Activated T-cell treated with anti-CD3 and anti-CD28 coated beads, Interleukin-2, amount 50 U/mL, for 24 hours (primary cell): ENCODE measurements around the gene PTRHD1.

Experiments
- DNase-seq: peaks from one replicate; pipeline ENCODE4 v3.0.0-alpha.2; 2020
- H3K27ac Mint-ChIP-seq: 2 replicates; pipeline ENCODE4 v1.8.0; 2020; ENCODE audit warnings: mild to moderate bottlenecking, mixed read lengths
- H3K27me3 Mint-ChIP-seq: 2 replicates; pipeline ENCODE4 v1.8.0; 2020; ENCODE audit warnings: mixed read lengths
- H3K36me3 Mint-ChIP-seq: 2 replicates; pipeline ENCODE4 v1.8.0; 2020; ENCODE audit warnings: low read depth, mixed read lengths
- H3K4me1 Mint-ChIP-seq: 2 replicates; pipeline ENCODE4 v1.8.0; 2020; ENCODE audit warnings: low read depth, mixed read lengths
- H3K4me3 Mint-ChIP-seq: 2 replicates; pipeline ENCODE4 v1.8.0; 2020; ENCODE audit warnings: mild to moderate bottlenecking, moderate library complexity, mixed read lengths
- H3K9me3 Mint-ChIP-seq: 2 replicates; pipeline ENCODE4 v1.8.0; 2020; ENCODE audit warnings: mixed read lengths

Gene PTRHD1

DNA sequence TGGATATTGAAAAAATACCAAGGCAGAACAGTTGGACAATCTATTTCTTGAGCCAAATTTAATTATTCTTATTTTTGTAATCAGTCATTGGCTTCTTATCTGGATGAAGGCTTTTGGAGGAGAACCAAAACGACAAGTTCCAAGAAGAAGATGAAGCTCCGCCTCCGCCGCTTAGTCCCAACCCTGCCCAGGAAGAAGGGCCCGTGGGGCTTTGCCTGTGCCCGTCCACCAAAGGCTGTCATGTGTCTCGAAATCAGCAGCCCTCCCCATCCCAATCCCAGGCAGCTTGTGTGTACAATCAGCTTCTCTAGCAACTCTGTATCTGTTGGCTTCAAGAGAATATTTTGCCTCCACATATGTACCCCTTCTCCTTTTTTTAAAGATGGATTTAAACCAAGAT is 24.6 kb downstream of the PTRHD1 start:
- peaks cover 6% of the 10 kb centered on the region for H3K4me1 Mint-ChIP-seq
- H3K9me3 Mint-ChIP-seq: no peaks in the 10 kb centered on the region
- no peaks in the 10 kb centered on the region for H3K27me3 Mint-ChIP-seq
- peaks cover 55% of the 10 kb centered on the region for H3K36me3 Mint-ChIP-seq
- H3K27ac Mint-ChIP-seq: no peak overlapping the region
- DNase-seq: no peak
- no peak overlapping the region for H3K4me3 Mint-ChIP-seq

DNA sequence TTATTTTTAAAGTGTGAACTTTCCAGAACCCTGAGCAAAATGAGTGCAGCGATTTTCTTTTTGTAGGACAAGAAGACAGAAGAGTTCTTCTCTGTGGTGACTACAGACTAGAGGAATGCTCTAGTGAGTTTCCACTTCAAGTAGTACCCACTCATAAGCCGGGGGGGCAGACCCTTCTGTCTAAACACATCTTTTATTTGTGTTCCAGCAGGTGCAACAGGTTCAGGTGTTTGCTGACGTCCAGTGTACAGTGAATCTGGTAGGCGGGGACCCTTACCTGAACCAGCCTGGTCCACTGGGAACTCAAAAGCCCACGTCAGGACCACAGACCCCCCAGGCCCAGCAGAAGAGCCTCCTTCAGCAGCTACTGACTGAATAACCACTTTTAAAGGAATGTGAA is 25.2 kb downstream of the PTRHD1 start:
- Mint-ChIP-seq H3K27me3 (no peaks in the 10 kb centered on the region), H3K9me3 (no peaks in the 10 kb centered on the region), H3K4me3 (no peak overlapping the region), H3K36me3 (peaks cover 56% of the 10 kb centered on the region), H3K27ac (no peak overlapping the region), H3K4me1 (peaks cover 6% of the 10 kb centered on the region)
- no peak for DNase-seq

DNA sequence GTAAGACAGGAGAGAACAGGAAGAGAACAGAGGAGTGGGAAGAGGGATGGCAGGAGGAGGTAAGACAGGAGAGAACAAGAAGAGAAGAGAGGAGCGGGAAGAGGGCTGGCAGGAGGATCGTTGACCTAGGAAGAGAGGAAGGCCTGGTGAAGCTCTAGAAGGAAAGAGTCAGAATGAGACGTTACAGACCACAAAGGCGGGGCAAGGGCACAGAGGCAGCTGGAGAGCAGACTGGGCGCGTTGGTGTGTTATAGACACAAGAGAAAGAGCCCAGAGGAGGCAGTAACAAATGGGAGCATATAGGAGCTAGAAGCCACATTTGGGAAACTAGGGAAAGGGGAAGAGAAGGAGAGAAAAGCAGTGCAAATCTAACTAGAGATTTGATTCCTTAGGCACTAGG is 26.6 kb downstream of the PTRHD1 start:
- DNase-seq: no peak
- no peaks in the 10 kb centered on the region for H3K27me3 Mint-ChIP-seq
- H3K9me3 Mint-ChIP-seq: no peaks in the 10 kb centered on the region
- H3K27ac Mint-ChIP-seq: no peak overlapping the region
- H3K36me3 Mint-ChIP-seq: peaks cover 69% of the 10 kb centered on the region
- peaks cover 6% of the 10 kb centered on the region for H3K4me1 Mint-ChIP-seq
- H3K4me3 Mint-ChIP-seq: no peak overlapping the region

DNA sequence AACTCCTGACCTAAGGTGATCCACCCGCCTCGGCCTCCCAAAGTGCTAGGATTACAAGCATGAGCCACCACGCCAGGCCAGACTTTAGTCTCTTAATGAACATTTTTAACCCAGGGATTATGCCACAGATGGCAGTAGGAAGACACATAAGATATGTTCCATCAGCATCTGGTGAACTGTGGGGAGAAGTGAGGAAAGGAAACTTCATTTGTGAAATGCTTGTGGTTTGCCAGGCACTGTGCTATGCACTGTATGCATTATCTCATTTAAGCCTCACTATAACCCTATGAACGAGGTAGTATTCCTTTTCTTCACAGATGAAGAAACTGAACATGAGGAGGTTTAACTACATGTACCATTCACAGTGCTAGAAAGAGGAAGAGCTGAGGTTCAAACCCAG is 29.3 kb downstream of the PTRHD1 start:
- H3K9me3 Mint-ChIP-seq: no peaks in the 10 kb centered on the region
- no peaks in the 10 kb centered on the region for H3K27me3 Mint-ChIP-seq
- H3K4me3 Mint-ChIP-seq: no peak overlapping the region
- H3K27ac Mint-ChIP-seq: peak overlapping the region; percentile 18
- no peak for DNase-seq
- H3K36me3 Mint-ChIP-seq: peaks cover 68% of the 10 kb centered on the region
- peaks cover 6% of the 10 kb centered on the region for H3K4me1 Mint-ChIP-seq

DNA sequence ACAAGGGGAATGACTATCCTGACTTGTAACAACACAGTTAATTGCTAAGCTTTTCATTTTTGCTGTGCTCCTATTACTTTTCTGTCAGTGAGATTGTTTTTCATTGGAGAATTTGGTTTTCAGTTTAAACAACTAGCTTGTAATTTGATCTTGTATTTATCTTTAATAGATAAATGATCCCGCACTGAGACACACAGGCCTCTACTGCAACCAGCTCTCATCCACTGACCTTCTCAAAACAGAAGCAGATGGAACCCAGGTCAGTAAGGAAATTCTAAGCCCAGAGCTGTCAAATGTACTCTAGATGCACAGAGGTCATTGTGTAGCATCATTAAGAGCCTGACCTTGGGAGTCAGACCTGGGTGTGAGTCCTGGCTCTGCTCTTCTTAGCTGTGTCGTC is 30.7 kb downstream of the PTRHD1 start:
- peaks cover 6% of the 10 kb centered on the region for H3K4me1 Mint-ChIP-seq
- H3K4me3 Mint-ChIP-seq: no peak overlapping the region
- peaks cover 68% of the 10 kb centered on the region for H3K36me3 Mint-ChIP-seq
- DNase-seq: no peak
- no peaks in the 10 kb centered on the region for H3K9me3 Mint-ChIP-seq
- no peak overlapping the region for H3K27ac Mint-ChIP-seq
- no peaks in the 10 kb centered on the region for H3K27me3 Mint-ChIP-seq

DNA sequence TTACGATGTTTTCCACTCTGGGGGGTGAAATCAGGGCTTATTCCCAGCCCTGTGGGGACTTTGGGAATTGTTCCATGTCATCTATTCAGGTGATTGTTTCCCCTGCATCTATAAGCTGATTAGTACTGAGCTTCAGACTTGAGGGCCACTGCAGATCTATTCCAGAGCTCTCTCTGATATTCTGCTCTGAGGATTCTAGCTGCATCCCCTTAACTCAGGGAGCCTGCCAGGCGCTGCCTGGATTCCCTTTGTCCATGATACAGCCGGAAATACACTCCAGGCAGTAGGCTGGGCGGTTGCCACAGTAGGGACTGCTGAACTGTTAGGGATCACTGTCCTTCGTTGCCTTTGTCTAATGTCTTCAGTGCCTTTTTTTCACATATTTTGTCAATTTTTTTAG is 31.3 kb downstream of the PTRHD1 start:
- H3K27ac Mint-ChIP-seq: no peak overlapping the region
- H3K4me1 Mint-ChIP-seq: peaks cover 6% of the 10 kb centered on the region
- H3K9me3 Mint-ChIP-seq: no peaks in the 10 kb centered on the region
- no peaks in the 10 kb centered on the region for H3K27me3 Mint-ChIP-seq
- no peak overlapping the region for H3K4me3 Mint-ChIP-seq
- no peak for DNase-seq
- H3K36me3 Mint-ChIP-seq: peaks cover 67% of the 10 kb centered on the region

DNA sequence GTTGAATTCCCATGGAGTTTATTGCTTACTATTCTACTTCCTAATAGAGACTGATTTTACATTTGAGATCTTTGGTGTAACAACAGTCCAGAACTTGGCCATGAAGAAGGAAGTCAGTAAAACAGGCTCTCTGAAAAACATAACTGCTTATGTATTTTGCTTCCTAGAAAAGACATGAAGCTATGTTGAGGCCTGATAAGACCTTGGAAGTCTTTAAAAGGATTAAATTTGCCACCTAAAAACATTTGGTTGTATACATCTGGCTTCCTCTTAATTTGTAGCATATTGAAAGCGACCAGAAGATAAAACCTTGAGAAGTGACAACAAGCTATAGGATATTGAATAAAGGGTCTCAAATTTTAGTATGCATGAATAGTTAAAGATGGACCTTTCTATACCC is 36.4 kb downstream of the PTRHD1 start:
- H3K9me3 Mint-ChIP-seq: no peaks in the 10 kb centered on the region
- H3K27ac Mint-ChIP-seq: no peak overlapping the region
- H3K4me3 Mint-ChIP-seq: no peak overlapping the region
- no peak for DNase-seq
- peaks cover 33% of the 10 kb centered on the region for H3K36me3 Mint-ChIP-seq
- H3K27me3 Mint-ChIP-seq: no peaks in the 10 kb centered on the region
- H3K4me1 Mint-ChIP-seq: no peaks in the 10 kb centered on the region

DNA sequence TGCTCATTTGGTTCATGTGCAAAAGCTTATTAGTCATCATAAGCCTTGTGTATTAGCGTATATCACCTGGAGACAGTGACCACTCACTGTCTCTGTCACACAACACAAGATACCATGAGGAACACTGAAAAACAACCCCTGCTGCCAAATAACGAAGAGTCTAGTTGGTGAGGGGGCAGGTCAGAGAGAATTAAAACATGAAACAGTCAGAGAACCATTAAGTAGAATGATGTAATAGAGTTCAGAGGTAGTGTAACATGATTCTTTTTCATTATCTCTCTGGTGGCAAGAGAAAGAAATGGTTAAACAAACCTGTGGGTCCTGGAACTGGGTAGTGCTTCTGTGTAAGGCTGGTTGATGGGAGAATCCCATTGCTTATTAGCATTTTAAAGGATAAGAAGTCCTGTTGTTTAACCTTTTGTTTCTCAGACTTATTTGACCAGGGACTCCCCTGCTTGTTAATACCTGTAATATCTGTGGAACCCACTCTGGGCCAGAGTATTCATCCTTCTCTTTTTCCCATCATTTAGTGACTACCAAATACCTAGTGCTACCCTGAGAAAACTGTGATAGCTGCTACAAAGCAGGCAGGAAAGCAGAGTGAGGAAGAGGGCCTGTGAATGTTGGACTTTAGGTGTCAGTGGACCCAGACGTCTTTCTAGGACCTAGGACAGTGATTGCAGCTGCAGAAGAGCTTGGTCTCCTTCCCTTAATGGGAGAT is 38.0 kb downstream of the PTRHD1 start:
- H3K27me3 Mint-ChIP-seq: no peaks in the 10 kb centered on the region
- DNase-seq: no peak
- no peak overlapping the region for H3K27ac Mint-ChIP-seq

DNA sequence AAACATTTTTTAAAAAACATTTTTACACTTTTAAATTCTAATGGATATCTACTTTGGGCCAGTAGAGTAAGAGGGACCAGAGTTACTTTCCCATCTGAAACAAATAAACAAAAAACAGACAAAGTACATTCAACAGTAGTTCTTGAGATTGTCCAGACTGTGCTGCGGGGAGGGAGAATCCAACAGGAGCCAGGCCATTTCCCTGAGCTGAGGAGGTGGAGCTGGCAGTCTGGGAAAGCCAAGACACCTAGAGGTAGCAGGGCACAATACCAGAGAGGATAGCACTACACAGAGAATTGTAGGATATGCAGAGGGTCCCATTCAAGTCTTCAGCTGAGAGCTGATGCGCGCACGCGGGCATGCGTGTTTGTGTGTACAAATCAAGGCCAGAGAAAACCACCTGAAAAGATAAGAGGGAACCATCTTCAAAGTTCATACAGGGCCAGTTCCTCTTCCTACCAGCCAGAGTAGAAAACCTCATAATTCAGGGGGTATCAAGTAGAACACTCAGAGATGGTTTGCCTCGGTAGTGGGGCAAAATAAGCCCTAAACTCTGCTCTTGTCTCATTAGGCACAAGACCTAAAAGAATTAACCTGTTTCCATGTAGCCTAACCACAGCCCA is 44.0 kb downstream of the PTRHD1 start:
- peaks cover 4% of the 10 kb centered on the region for H3K4me1 Mint-ChIP-seq
- no peak overlapping the region for H3K4me3 Mint-ChIP-seq
- no peaks in the 10 kb centered on the region for H3K9me3 Mint-ChIP-seq
- H3K27ac Mint-ChIP-seq: no peak overlapping the region
- DNase-seq: no peak
- no peaks in the 10 kb centered on the region for H3K27me3 Mint-ChIP-seq
- peaks cover 36% of the 10 kb centered on the region for H3K36me3 Mint-ChIP-seq

More for the DNA sequence above, 38.0 kb downstream of the PTRHD1 start:
- peaks cover 28% of the 10 kb centered on the region for H3K36me3 Mint-ChIP-seq
- no peaks in the 10 kb centered on the region for H3K9me3 Mint-ChIP-seq
- no peak overlapping the region for H3K4me3 Mint-ChIP-seq
- H3K4me1 Mint-ChIP-seq: no peaks in the 10 kb centered on the region

DNA sequence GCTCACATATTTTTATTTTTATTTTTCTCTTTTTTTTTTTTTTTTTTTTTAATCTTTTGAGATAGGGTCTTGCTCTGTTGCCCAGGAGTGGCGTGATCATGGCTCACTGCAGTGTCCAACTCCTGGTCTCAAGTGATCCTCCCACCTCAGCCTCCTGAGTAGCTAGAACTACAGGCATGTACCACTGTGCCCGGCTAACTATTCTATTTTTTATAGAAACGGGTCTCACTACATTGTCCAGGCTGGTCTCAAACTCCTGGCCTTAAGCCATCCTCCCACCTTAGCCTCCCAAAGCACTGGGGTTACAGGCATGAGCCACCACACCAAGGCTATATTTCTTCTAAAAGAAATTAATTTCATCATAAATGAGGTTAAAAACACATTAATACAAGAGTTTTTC is 45.9 kb downstream of the PTRHD1 start:
- Mint-ChIP-seq H3K27ac (no peak overlapping the region), H3K36me3 (peaks cover 53% of the 10 kb centered on the region), H3K4me3 (no peak overlapping the region), H3K27me3 (no peaks in the 10 kb centered on the region), H3K4me1 (peaks cover 18% of the 10 kb centered on the region), H3K9me3 (no peaks in the 10 kb centered on the region)
- no peak for DNase-seq

DNA sequence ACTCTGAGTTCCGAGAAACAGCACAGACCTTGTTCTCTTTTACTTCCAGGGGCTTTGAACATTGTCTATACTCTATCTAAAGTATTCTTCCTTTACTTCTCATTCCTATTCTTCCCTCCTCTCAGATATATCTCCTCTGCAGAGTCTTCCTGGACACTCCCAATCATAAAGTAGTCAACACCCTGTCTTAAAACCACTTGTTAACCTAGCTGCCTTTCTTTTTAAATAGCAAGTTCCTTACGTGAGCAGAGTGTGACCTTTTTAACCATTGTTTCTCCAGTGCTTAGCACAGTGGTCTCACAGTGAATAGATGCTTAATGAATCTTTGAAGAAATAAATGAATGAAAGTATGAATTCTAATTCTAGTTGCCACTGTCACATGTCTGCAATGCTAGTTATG is 47.4 kb downstream of the PTRHD1 start:
- Mint-ChIP-seq H3K27me3 (no peaks in the 10 kb centered on the region), H3K36me3 (peaks cover 65% of the 10 kb centered on the region), H3K4me3 (no peak overlapping the region), H3K27ac (peak overlapping the region; percentile 3), H3K9me3 (no peaks in the 10 kb centered on the region), H3K4me1 (peaks cover 18% of the 10 kb centered on the region)
- DNase-seq: no peak

DNA sequence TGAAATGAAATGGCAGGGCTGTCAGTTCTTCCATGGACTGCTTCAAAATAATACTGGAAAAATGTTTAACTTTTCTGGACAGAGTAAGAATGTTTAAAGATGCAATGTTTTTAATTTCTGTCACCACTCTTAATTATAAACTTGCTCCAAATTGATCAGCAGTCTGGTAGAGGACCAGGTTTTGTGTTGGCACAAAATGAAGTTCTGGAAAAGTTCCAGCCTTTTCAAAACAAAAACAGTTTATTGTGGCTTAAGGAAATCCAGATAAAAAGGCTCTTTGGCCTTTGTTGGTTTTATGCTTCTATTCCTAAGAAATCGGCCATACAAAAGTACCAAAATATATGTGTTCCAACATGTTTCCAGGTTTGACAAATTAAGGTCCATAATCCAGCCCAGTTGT is 48.8 kb downstream of the PTRHD1 start:
- Mint-ChIP-seq H3K4me1 (peaks cover 18% of the 10 kb centered on the region), H3K9me3 (no peaks in the 10 kb centered on the region), H3K27me3 (no peaks in the 10 kb centered on the region), H3K27ac (no peak overlapping the region), H3K36me3 (peaks cover 65% of the 10 kb centered on the region), H3K4me3 (no peak overlapping the region)
- no peak for DNase-seq

DNA sequence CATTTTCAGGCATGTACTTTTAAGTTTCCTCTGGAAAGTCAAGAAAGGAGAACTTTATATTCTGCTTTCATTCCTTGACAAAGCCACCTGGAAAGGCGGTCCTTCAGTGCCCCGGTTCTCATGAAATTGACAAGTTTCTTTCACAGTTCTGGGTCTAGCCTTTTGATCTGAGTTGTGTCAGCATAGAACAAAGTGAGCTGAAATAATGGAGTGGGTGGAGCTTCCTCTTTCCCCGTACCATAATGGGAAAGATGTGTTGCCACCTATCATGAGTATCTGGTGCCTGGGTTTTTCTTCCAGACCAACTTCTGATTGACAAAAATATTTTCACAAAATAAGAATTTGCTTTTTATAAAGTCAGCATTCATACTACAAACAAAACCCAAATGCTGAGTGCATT is 49.3 kb downstream of the PTRHD1 start:
- Mint-ChIP-seq H3K36me3 (peaks cover 65% of the 10 kb centered on the region), H3K9me3 (no peaks in the 10 kb centered on the region), H3K4me3 (no peak overlapping the region), H3K27ac (peak overlapping the region; percentile 57), H3K27me3 (no peaks in the 10 kb centered on the region), H3K4me1 (peaks cover 19% of the 10 kb centered on the region)
- no peak for DNase-seq

DNA sequence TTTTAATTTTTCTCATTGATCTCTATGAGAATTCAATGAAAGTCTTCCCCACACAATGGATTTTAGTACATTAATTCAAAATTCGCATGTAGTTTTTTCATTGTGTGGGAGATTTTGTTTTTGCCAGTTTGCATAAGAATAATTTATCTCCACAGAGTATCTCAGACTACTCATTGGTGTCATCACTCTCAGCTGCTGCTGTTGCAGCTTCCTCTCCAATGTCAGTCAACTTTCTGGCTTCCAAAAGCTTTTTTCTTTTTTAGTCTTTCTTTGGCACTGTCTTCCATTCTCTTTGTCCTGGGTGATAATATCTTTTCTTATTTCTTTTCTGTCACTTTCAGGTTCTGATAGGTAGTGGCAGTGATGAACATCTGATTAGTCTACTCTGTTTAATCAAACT is 50.5 kb downstream of the PTRHD1 start:
- Mint-ChIP-seq H3K9me3 (no peaks in the 10 kb centered on the region), H3K27ac (no peak overlapping the region), H3K27me3 (no peaks in the 10 kb centered on the region), H3K4me1 (peaks cover 19% of the 10 kb centered on the region), H3K36me3 (peaks cover 65% of the 10 kb centered on the region), H3K4me3 (no peak overlapping the region)
- no peak for DNase-seq

DNA sequence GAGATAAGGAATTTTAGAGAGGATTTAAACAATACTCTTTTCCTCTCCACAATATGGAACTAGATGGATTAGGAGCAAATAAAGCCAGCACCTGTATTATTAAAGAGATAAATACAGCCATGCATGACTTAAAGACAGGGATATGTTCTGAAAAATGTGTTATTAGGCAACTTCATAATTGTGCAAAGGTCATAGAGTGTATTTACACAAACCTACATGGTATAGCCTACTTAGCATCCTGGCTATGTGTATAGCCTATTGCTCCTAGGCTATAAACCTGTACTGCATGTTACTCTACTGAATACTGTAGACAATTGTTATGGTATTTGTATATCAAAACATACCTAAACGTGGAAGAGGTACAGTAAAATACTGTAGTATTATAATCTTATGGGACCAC is 53.0 kb downstream of the PTRHD1 start:
- Mint-ChIP-seq H3K4me3 (no peak overlapping the region), H3K27ac (no peak overlapping the region), H3K27me3 (no peaks in the 10 kb centered on the region), H3K4me1 (peaks cover 16% of the 10 kb centered on the region), H3K9me3 (no peaks in the 10 kb centered on the region), H3K36me3 (peaks cover 50% of the 10 kb centered on the region)
- DNase-seq: no peak
